HCT116 (cell line): ENCODE data around the gene TBPL1. TPM values are rescaled to one million over a fixed set of nuclear protein-coding genes. Genes with fewer than 3 reads are reported as not detected.

ENCODE experiments used
- ATAC-seq: fragments of 200-7000 bp; cut with Tn5 transposase; 2 replicates; pipeline ENCODE4 v1.9.1; 2020; ENCODE audit warnings: mild to moderate bottlenecking, moderate library complexity
- BruUV-seq: library from RNA; stranded (reverse); fragments of 400-500 nt; replicated peaks from 2 replicates; lab custom pipeline; 2021; lab: Mats Ljungman, UMichigan
- CTCF ChIA-PET: fragments of 300-600 bp; sonication (Branson Sonifier 250); formaldehyde crosslinking; loops from one replicate; lab custom pipeline; 2021; ENCODE audit warnings: antibody characterized with exemption; lab: Charles Lee
- POLR2A ChIA-PET: fragments of 300-600, 350-600 bp; sonication (Branson Sonifier 250); formaldehyde crosslinking; loops from one replicate; lab custom pipeline; 2021; ENCODE audit warnings: antibody characterized with exemption; lab: Charles Lee
- RAD21 ChIA-PET, 2 experiments: fragments of 300-600 bp; sonication (Branson Sonifier 250); formaldehyde crosslinking; loops; one replicate each; lab custom pipeline; 2023; ENCODE audit warnings: low total read pairs in 2 of 2; ENCODE audit not compliant: uncharacterized antibody in 2 of 2, unreplicated experiment in 2 of 2, low non-redundant PET in 1 of 2; lab: Charles Lee
- DNase-seq: peaks from one replicate; pipeline ENCODE4 v3.0.0-alpha.2; 2010; ENCODE audit warnings: low read depth, low spot score
- H2AFZ ChIP-seq: fragments of 200-600 bp; shearing (Covaris generic), sonication (generic); 2 replicates; pipeline ENCODE4 v1.6.1; 2017; ENCODE audit warnings: low read depth, mixed run types, mixed read lengths, antibody characterized with exemption, low read length; ENCODE audit not compliant: poor library complexity, severe bottlenecking
- H3K27ac ChIP-seq: 2 replicates; pipeline ENCODE4 v1.5.1; 2012; ENCODE audit warnings: low read depth, low read length
- H3K27me3 ChIP-seq: fragments of 200-600 bp; sonication (generic); 2 replicates; pipeline ENCODE4 v1.6.1; 2016; ENCODE audit warnings: mixed run types, low read length, mixed read lengths; ENCODE audit not compliant: insufficient read depth
- H3K36me3 ChIP-seq, 2 experiments: fragments of 200-500 bp in 1 of 2; fragments of 200-600 bp in 1 of 2; sonication (Bioruptor generic) in 1 of 2; sonication (generic) in 1 of 2; 2 replicates each; pipeline versions ENCODE4 v1.5.1 to v1.6.1; 2014 to 2016; ENCODE audit warnings: low read length in 2 of 2, inconsistent platforms in 1 of 2, mixed read lengths in 1 of 2, mixed run types in 1 of 2; ENCODE audit not compliant: insufficient read depth in 2 of 2, control insufficient read depth in 1 of 2
- H3K4me1 ChIP-seq, 2 experiments: fragments of 200-600 bp in 1 of 2; sonication (generic) in 1 of 2; 2 replicates each; pipeline versions ENCODE4 v1.5.1 to v1.6.1; 2012 to 2017; ENCODE audit warnings: low read length in 2 of 2, inconsistent platforms in 1 of 2, mild to moderate bottlenecking in 1 of 2, mixed read lengths in 1 of 2, mixed run types in 1 of 2, moderate library complexity in 1 of 2; ENCODE audit not compliant: insufficient read depth in 2 of 2, control insufficient read depth in 1 of 2
- H3K4me2 ChIP-seq: fragments of 200-600 bp; sonication (generic); 2 replicates; pipeline ENCODE4 v1.6.1; 2017; ENCODE audit warnings: mixed run types, low read length, mixed read lengths
- H3K4me3 ChIP-seq, 2 experiments: fragments of 200-600 bp in 1 of 2; sonication (generic) in 1 of 2; replicated peaks in 1 of 2; 2 replicates each; pipeline ENCODE4 v1.5.1; 2011 to 2016; ENCODE audit warnings: low read length in 2 of 2, control low read depth in 1 of 2, low read depth in 1 of 2, mild to moderate bottlenecking in 1 of 2, mixed read lengths in 1 of 2, mixed run types in 1 of 2
- H3K79me2 ChIP-seq: fragments of 200-600 bp; sonication (generic); 2 replicates; pipeline ENCODE4 v1.6.1; 2017; ENCODE audit warnings: mild to moderate bottlenecking, mixed run types, low read length, moderate library complexity, mixed read lengths; ENCODE audit not compliant: insufficient read depth
- H3K9ac ChIP-seq: fragments of 200-600 bp; sonication (generic); 2 replicates; pipeline ENCODE4 v1.6.1; 2016; ENCODE audit warnings: low read length, mixed read lengths
- H3K9me2 ChIP-seq: fragments of 200-600 bp; sonication (generic), shearing (Covaris generic); 2 replicates; pipeline ENCODE4 v1.6.1; 2017; ENCODE audit warnings: mixed run types, mild to moderate bottlenecking, moderate library complexity; ENCODE audit not compliant: insufficient read depth
- H3K9me3 ChIP-seq, 2 experiments: fragments of 200-500 bp in 1 of 2; fragments of 200-600 bp in 1 of 2; sonication (Bioruptor generic) in 1 of 2; sonication (generic) in 1 of 2; 2 replicates each; pipeline ENCODE4 v1.6.1; 2014 to 2017; ENCODE audit warnings: low read length in 2 of 2, mixed read lengths in 2 of 2, inconsistent platforms in 1 of 2, low read depth in 1 of 2, mild to moderate bottlenecking in 1 of 2, mixed run types in 1 of 2, moderate library complexity in 1 of 2; ENCODE audit not compliant: control insufficient read depth in 1 of 2, insufficient read depth in 1 of 2
- H4K20me1 ChIP-seq: fragments of 200-600 bp; sonication (generic), shearing (Covaris generic); 2 replicates; pipeline ENCODE4 v1.6.1; 2017; ENCODE audit warnings: mixed run types, mild to moderate bottlenecking, moderate library complexity; ENCODE audit not compliant: insufficient read depth
- ATF3 ChIP-seq: IDR thresholded peaks from 2 replicates; pipeline ENCODE4 v1.6.1; 2012
- CBX3 ChIP-seq: IDR thresholded peaks from 2 replicates; pipeline ENCODE4 v1.6.1; 2012; ENCODE audit warnings: low read depth
- CTCF ChIP-seq, 3 experiments: fragments of 200-600 bp in 1 of 3; sonication (generic) in 1 of 3; IDR thresholded peaks in 2 of 3; conservative IDR thresholded peaks in 1 of 3; 2 replicates each; pipeline ENCODE4 v1.5.1; 2012 to 2017; ENCODE audit warnings: low read depth in 2 of 3, low read length in 2 of 3, antibody characterized with exemption in 1 of 3, borderline replicate concordance in 1 of 3, control low read depth in 1 of 3, mild to moderate bottlenecking in 1 of 3, mixed read lengths in 1 of 3, mixed run types in 1 of 3, moderate library complexity in 1 of 3; ENCODE audit not compliant: insufficient read depth in 1 of 3
- EZH2 ChIP-seq: fragments of 200-600 bp; sonication (generic); IDR thresholded peaks from 2 replicates; pipeline ENCODE4 v1.6.1; 2017; ENCODE audit warnings: antibody characterized with exemption, mixed run types
- JUND ChIP-seq: IDR thresholded peaks from 2 replicates; pipeline ENCODE4 v1.6.1; 2012
- MAX ChIP-seq: IDR thresholded peaks from 2 replicates; pipeline ENCODE4 v1.6.1; 2012
- POLR2A ChIP-seq: IDR thresholded peaks from 2 replicates; pipeline ENCODE4 v1.7.0; 2011; ENCODE audit warnings: borderline replicate concordance; ENCODE audit not compliant: insufficient read depth, insufficient read length; ENCODE audit errors: extremely low read depth
- RAD21 ChIP-seq: IDR thresholded peaks from 2 replicates; pipeline ENCODE4 v1.6.1; 2012; ENCODE audit warnings: low read depth, mild to moderate bottlenecking
- SIN3A ChIP-seq: IDR thresholded peaks from 2 replicates; pipeline ENCODE4 v1.6.1; 2012; ENCODE audit warnings: low read depth
- ZBTB33 ChIP-seq: IDR thresholded peaks from 2 replicates; pipeline ENCODE4 v1.6.1; 2011; ENCODE audit warnings: mild to moderate bottlenecking, low read length, moderate library complexity; ENCODE audit not compliant: insufficient replicate concordance; ENCODE audit errors: extremely low read depth
- ZNF274 ChIP-seq: fragments of 200-500 bp; sonication (Bioruptor generic); IDR thresholded peaks from 2 replicates; pipeline ENCODE4 v1.6.1; 2014; ENCODE audit warnings: mild to moderate bottlenecking, low read depth, low read length, inconsistent platforms
- intact Hi-C: fragments of 100-400 bp; cut with micrococcal nuclease; formaldehyde crosslinking; loops from 2 replicates; pipeline ENCODE4 v1.10.0; 2022
- total RNA-seq: library from RNA; stranded (reverse); gene quantifications from one replicate; pipeline ENCODE4 v1.2.1, GENCODE V29; 2021; ENCODE audit not compliant: unreplicated experiment

Gene TBPL1
- total RNA-seq, 1 experiment from 2014 or later, result 34.9 TPM

- no peak for TF ChIP-seq SIN3A
- TF ChIP-seq RAD21, result no peak
- TF ChIP-seq CBX3, result no peak
- TF ChIP-seq ZNF274, result no peak
- TF ChIP-seq ZBTB33, result no peak
- TF ChIP-seq EZH2, result no peak
- TF ChIP-seq ATF3, result no peak
- no peak for TF ChIP-seq MAX
- TF ChIP-seq CTCF (IDR thresholded peaks at IDR 0.05 in 2 of 3, conservative IDR thresholded peaks at IDR 0.05 in 1 of 3; ENCODE audit: borderline replicate concordance in 1 of 3, insufficient read depth in 1 of 3, low read depth in 2 of 3, low read length in 2 of 3), result no peak
- TF ChIP-seq POLR2A, result no peak
- TF ChIP-seq JUND, result no peak
- Histone ChIP-seq H4K20me1 (peaks cover 3% of the 10 kb centered on the region; the same call in 1 of the 2 replicates), H3K4me3 (no peak overlapping the region), H3K79me2 (peaks cover 90% of the 10 kb centered on the region), H3K27ac (no peak overlapping the region), H3K9me3 (no peaks in the 10 kb centered on the region), H3K9me2 (no peaks in the 10 kb centered on the region), H3K9ac (no peak overlapping the region), H3K27me3 (no peaks in the 10 kb centered on the region), H3K36me3 (no peaks in the 10 kb centered on the region), H3K4me2 (no peak overlapping the region), H2AFZ (no peak overlapping the region), H3K4me1 (peaks cover 0 to under 1% of the 10 kb centered on the region in 2 experiments; a peak in 1 of 4 replicates)
- intact Hi-C loops, result no loop called here
- BruUV-seq, result no TSS peak
- CTCF ChIA-PET, result interaction anchor here (1.4 kb wide), 1 partner anchor 135 kb away, joined by 4 read pairs; no protein-coding TSS in a partner anchor
- no peak for DNase-seq
- RAD21 ChIA-PET, result no interaction called here
- no peak for ATAC-seq
- POLR2A ChIA-PET, result no interaction called here
Observed at GRCh38 chr6:133961831-133962230, 8.8 kb downstream of the TBPL1 start.
